Ishikawa (cell line): ENCODE measurements around the gene LTO1.

Experiments
- CEBPB ChIP-seq: IDR thresholded peaks from 2 replicates; pipeline ENCODE4 v1.6.1; 2012
- CREB1 ChIP-seq: IDR thresholded peaks from 2 replicates; pipeline ENCODE4 v1.6.1; 2012; ENCODE audit warnings: low read depth
- EGR1 ChIP-seq: IDR thresholded peaks from 2 replicates; pipeline ENCODE4 v1.6.1; 2012
- EP300 ChIP-seq: IDR thresholded peaks from 2 replicates; pipeline ENCODE4 v1.6.1; 2012; ENCODE audit warnings: borderline replicate concordance
- FOXM1 ChIP-seq: IDR thresholded peaks from 2 replicates; pipeline ENCODE4 v1.6.1; 2012; ENCODE audit warnings: low read depth, borderline replicate concordance
- MAX ChIP-seq: IDR thresholded peaks from 2 replicates; pipeline ENCODE4 v1.6.1; 2012
- NFIC ChIP-seq: IDR thresholded peaks from 2 replicates; pipeline ENCODE4 v1.6.1; 2012
- RAD21 ChIP-seq: IDR thresholded peaks from 2 replicates; pipeline ENCODE4 v1.6.1; 2012; ENCODE audit warnings: low read depth
- REST ChIP-seq: IDR thresholded peaks from 2 replicates; pipeline ENCODE4 v1.6.1; 2012; ENCODE audit warnings: low read depth, mild to moderate bottlenecking
- TAF1 ChIP-seq: IDR thresholded peaks from 2 replicates; pipeline ENCODE4 v1.6.1; 2012; ENCODE audit warnings: low read depth, mild to moderate bottlenecking
- TCF12 ChIP-seq: IDR thresholded peaks from 2 replicates; pipeline ENCODE4 v1.6.1; 2012; ENCODE audit warnings: low read depth
- TEAD4 ChIP-seq: IDR thresholded peaks from 2 replicates; pipeline ENCODE4 v1.6.1; 2012
- USF1 ChIP-seq: IDR thresholded peaks from 2 replicates; pipeline ENCODE4 v1.6.1; 2012
- YY1 ChIP-seq: IDR thresholded peaks from 2 replicates; pipeline ENCODE4 v1.6.1; 2012; ENCODE audit warnings: low read depth
- ZBTB7A ChIP-seq: IDR thresholded peaks from 2 replicates; pipeline ENCODE4 v1.6.1; 2012; ENCODE audit warnings: low read depth

LTO1 gene

GRCh38 chr11:69674267-69674885 is 777 bp downstream of the LTO1 start:
- TF ChIP-seq FOXM1 (no peak), TEAD4 (no peak), TAF1 (no peak), NFIC (no peak), EP300 (no peak), REST (no peak), TCF12 (no peak), RAD21 (no peak), EGR1 (no peak), CREB1 (no peak), YY1 (no peak), USF1 (no peak), ZBTB7A (no peak), CEBPB (no peak), MAX (no peak)

GRCh38 chr11:69671734-69672465 is 3.3 kb downstream of the LTO1 start:
- TF ChIP-seq EGR1: no peak
- no peak for TF ChIP-seq REST
- TF ChIP-seq EP300: no peak
- TF ChIP-seq CEBPB: no peak
- TF ChIP-seq USF1: no peak
- no peak for TF ChIP-seq TEAD4
- TF ChIP-seq FOXM1: no peak
- no peak for TF ChIP-seq NFIC
- no peak for TF ChIP-seq YY1
- no peak for TF ChIP-seq TAF1
- TF ChIP-seq ZBTB7A: no peak
- no peak for TF ChIP-seq RAD21
- TF ChIP-seq TCF12: no peak
- no peak for TF ChIP-seq CREB1
- no peak for TF ChIP-seq MAX

GRCh38 chr11:69670158-69670845 is 4.9 kb downstream of the LTO1 start:
- peak; percentile 85 for TF ChIP-seq RAD21
- TF ChIP-seq TEAD4: no peak

GRCh38 chr11:69669486-69669885 is 5.7 kb downstream of the LTO1 start:
- TF ChIP-seq USF1: no peak
- TF ChIP-seq EP300: no peak
- no peak for TF ChIP-seq MAX
